Eye (tissue), 1 donor: ENCODE measurements around the gene KRTAP5-4.
"Not testable (repeated sequence)": the region's sequence is repeated elsewhere in the genome, so short reads cannot be mapped to it uniquely, and the experiment has no call there.

Source experiments
- DNase-seq: peaks from one replicate; pipeline ENCODE4 v3.0.0-alpha.2; 2015

Gene KRTAP5-4

GRCh38 chr11:1652771-1653540 is 31.0 kb upstream of the KRTAP5-4 start:
- peak; percentile 89 for DNase-seq

GRCh38 chr11:1652442-1652770 is 30.5 kb upstream of the KRTAP5-4 start:
- no peak for DNase-seq

GRCh38 chr11:1652026-1652425 is 30.1 kb upstream of the KRTAP5-4 start:
- no peak for DNase-seq

GRCh38 chr11:1651411-1651980 is 29.6 kb upstream of the KRTAP5-4 start:
- no peak for DNase-seq

GRCh38 chr11:1650918-1651262 is 29.0 kb upstream of the KRTAP5-4 start:
- DNase-seq: no peak

- DNase-seq: no peak
These were observed 28.3 kb upstream of the KRTAP5-4 start for GRCh38 chr11:1650034-1650917.

GRCh38 chr11:1648653-1649420 is 26.9 kb upstream of the KRTAP5-4 start:
- DNase-seq: no peak

GRCh38 chr11:1647901-1648652 is 26.1 kb upstream of the KRTAP5-4 start:
- DNase-seq: no peak

GRCh38 chr11:1646540-1646939 is 24.6 kb upstream of the KRTAP5-4 start:
- DNase-seq: not testable (repeated sequence)

- DNase-seq: no peak
These were observed 23.5 kb upstream of the KRTAP5-4 start for GRCh38 chr11:1645357-1645821.

GRCh38 chr11:1644601-1645356 is 22.8 kb upstream of the KRTAP5-4 start:
- no peak for DNase-seq

- DNase-seq: no peak
These were observed 21.3 kb upstream of the KRTAP5-4 start for GRCh38 chr11:1643146-1643690.

- no peak for DNase-seq
These were observed 20.6 kb upstream of the KRTAP5-4 start for GRCh38 chr11:1642288-1643145.

- no peak for DNase-seq
These were observed 19.2 kb upstream of the KRTAP5-4 start for GRCh38 chr11:1641096-1641495.

- peak; percentile 64 for DNase-seq
These were observed 18.4 kb upstream of the KRTAP5-4 start for GRCh38 chr11:1640076-1640946.

GRCh38 chr11:1639666-1640065 is 17.7 kb upstream of the KRTAP5-4 start:
- no peak for DNase-seq

GRCh38 chr11:1639102-1639620 is 17.2 kb upstream of the KRTAP5-4 start:
- DNase-seq: peak; percentile 56

GRCh38 chr11:1638344-1638743 is 16.4 kb upstream of the KRTAP5-4 start:
- no peak for DNase-seq

- no peak for DNase-seq
These were observed 15.7 kb upstream of the KRTAP5-4 start for GRCh38 chr11:1637628-1638027.
